ENCODE data around the gene SHROOM3. TPM values are rescaled to one million over a fixed set of nuclear protein-coding genes. Genes with fewer than 3 reads are reported as not detected.
A peak's percentile ranks its signal among the peaks of the same experiment; 100 is the strongest.

Gene SHROOM3
- polyA plus RNA-seq, 1 experiment: 9.5 TPM

DNA sequence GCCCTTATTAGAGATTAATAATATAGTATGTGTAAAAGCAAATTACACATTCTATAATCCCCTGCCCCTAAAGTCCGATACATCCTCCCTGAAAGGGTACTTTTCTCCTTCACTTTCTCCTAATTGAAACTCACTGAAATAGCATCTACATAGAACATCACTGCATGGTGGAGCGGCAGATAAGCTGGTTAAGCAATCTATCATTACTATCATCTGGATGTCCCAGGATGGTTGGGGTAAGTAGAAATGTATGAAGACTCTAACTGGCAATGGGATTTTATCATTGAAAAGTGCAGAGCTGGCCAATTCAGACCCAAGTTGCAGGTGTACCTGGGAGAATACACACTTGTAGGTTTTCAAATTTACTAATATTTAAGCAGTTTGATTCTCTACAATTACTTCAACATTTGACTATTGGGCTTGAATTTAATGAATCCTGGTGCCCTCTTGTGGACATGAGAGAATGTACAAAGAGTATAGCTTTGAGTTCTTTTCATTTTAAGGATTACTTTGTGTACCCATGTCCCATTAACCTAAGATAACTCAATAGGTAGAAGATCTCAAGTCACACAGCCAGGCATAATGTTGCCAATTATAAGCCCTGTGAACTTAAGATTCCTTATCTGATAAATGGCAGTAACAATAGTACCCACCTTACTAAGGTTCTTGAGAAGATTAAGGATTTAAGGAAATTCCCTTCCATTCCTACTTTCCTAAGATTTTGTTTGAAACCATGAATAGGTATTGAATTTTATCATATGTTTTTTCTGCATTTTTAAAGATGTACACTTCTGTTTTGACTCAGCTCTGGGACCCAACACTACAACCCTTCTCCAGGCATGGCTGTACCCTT is 69.8 kb downstream of the SHROOM3 start:
- Histone ChIP-seq H3K9me3 (ENCODE audit: control insufficient read depth, insufficient read depth, low read length) (no peaks in the 10 kb centered on the region), H3K4me3 (ENCODE audit: low read depth, low read length) (no peak overlapping the region), H3K27ac (ENCODE audit: low read depth, low read length) (no peak overlapping the region), H3K27me3 (ENCODE audit: control insufficient read depth, insufficient read depth, low read length) (peaks cover 14% of the 10 kb centered on the region)
- POLR2A ChIA-PET: no interaction called here
- CTCF ChIA-PET: interaction anchor here (0.5 to 9.8 kb wide), 48 partner anchors 9 to 804 kb away, joined by 3 to 262 read pairs (median 4); partner anchors contain the start of genes CCDC158 and SHROOM3
- TF ChIP-seq, protein P1, sequence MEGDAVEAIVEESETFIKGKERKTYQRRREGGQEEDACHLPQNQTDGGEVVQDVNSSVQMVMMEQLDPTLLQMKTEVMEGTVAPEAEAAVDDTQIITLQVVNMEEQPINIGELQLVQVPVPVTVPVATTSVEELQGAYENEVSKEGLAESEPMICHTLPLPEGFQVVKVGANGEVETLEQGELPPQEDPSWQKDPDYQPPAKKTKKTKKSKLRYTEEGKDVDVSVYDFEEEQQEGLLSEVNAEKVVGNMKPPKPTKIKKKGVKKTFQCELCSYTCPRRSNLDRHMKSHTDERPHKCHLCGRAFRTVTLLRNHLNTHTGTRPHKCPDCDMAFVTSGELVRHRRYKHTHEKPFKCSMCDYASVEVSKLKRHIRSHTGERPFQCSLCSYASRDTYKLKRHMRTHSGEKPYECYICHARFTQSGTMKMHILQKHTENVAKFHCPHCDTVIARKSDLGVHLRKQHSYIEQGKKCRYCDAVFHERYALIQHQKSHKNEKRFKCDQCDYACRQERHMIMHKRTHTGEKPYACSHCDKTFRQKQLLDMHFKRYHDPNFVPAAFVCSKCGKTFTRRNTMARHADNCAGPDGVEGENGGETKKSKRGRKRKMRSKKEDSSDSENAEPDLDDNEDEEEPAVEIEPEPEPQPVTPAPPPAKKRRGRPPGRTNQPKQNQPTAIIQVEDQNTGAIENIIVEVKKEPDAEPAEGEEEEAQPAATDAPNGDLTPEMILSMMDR (IDR thresholded peaks at IDR 0.05; ENCODE audit: low read depth, low read length): peak; percentile 73
- DNase-seq (ENCODE audit: low read depth, low spot score): peak; percentile 11

DNA sequence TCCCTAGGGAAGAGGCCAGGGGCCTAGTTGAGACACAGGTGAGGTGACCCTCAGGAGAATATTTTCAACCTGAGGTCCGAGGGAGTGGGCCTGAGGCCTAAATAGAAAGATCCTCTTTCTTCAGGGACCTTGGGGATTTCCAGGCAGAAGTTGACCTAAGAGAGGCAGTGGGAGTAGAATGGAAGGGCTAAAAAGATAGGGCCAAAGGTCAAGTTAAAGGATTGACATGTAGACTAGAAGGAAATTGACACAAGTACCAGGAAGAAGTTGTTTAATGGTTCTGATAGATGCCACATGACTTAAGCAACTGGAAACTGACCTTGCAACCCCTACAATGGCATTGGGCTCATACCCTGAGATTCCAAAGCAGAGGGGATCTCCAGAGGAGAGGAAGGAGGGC is 76.9 kb downstream of the SHROOM3 start:
- H3K27ac ChIP-seq (ENCODE audit: low read depth, low read length): no peak overlapping the region
- TF ChIP-seq, protein P1 (IDR thresholded peaks at IDR 0.05; ENCODE audit: low read depth, low read length): no peak
- ChIA-PET CTCF (interaction anchor here (0.6 to 3.4 kb wide), 12 partner anchors 10 to 846 kb away, joined by 3 to 16 read pairs (median 4); no protein-coding TSS in a partner anchor), POLR2A (no interaction called here)
- DNase-seq (ENCODE audit: low read depth, low spot score): no peak
- H3K4me3 ChIP-seq (ENCODE audit: low read depth, low read length): no peak overlapping the region
- H3K9me3 ChIP-seq (ENCODE audit: control insufficient read depth, insufficient read depth, low read length): no peaks in the 10 kb centered on the region
- H3K27me3 ChIP-seq (ENCODE audit: control insufficient read depth, insufficient read depth, low read length): no peaks in the 10 kb centered on the region

DNA sequence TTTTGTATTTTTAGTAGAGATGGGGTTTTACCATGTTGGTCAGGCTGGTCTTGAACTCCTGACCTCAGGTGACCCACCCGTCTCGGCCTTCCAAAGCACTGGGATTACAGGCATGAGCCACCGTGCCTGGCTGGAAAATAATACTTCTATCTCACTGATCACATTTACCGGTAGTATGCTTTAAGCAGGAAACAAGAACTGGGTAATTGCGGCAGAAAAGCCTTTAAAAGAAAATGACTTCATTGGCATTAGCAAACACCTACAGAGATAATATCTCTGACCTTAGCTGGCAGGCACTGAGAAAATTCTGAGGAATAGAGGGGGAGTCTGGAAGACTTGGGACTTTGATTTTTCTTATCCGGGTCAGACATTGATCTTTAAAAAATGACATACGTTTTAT is 78.5 kb downstream of the SHROOM3 start:
- CTCF ChIA-PET: interaction anchor here (1.1 kb wide), 1 partner anchor 690 kb away, joined by 3 read pairs; no protein-coding TSS in a partner anchor
- Histone ChIP-seq H3K27ac (ENCODE audit: low read depth, low read length) (no peak overlapping the region), H3K4me3 (ENCODE audit: low read depth, low read length) (no peak overlapping the region), H3K27me3 (ENCODE audit: control insufficient read depth, insufficient read depth, low read length) (no peaks in the 10 kb centered on the region), H3K9me3 (ENCODE audit: control insufficient read depth, insufficient read depth, low read length) (no peaks in the 10 kb centered on the region)
- POLR2A ChIA-PET: no interaction called here
- TF ChIP-seq, protein P1 (IDR thresholded peaks at IDR 0.05; ENCODE audit: low read depth, low read length): no peak
- DNase-seq (ENCODE audit: low read depth, low spot score): no peak

DNA sequence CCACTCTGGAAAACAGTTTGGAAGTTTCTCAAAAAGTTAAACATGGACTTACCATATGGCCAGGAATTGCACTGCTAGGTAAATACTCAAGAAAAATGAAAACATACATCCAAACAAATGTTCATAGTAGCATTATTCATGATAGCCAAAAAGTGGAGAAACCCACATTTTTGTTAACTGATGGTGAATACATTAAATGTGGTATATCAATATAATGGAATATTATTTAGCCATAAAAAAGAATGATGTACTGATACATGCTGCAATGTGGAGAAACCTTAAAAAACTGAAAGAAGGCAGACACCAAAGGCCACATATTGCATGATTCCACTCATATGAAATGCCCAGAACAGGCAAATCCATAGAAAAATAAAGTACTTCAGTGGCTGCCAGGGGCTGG is 79.1 kb downstream of the SHROOM3 start:
- ChIA-PET POLR2A (no interaction called here), CTCF (no interaction called here)
- DNase-seq (ENCODE audit: low read depth, low spot score): no peak
- Histone ChIP-seq H3K27ac (ENCODE audit: low read depth, low read length) (no peak overlapping the region), H3K27me3 (ENCODE audit: control insufficient read depth, insufficient read depth, low read length) (no peaks in the 10 kb centered on the region), H3K4me3 (ENCODE audit: low read depth, low read length) (no peak overlapping the region), H3K9me3 (ENCODE audit: control insufficient read depth, insufficient read depth, low read length) (no peaks in the 10 kb centered on the region)
- TF ChIP-seq, protein P1 (IDR thresholded peaks at IDR 0.05; ENCODE audit: low read depth, low read length): no peak
